ENCODE results near the gene CENPF. TPM values are rescaled to one million over a fixed set of nuclear protein-coding genes. Genes with fewer than 3 reads are reported as not detected.

CENPF gene
- total and polyA plus RNA-seq, 2 experiments from 2014 or later, result 123 to 376 TPM

- ATAC-seq, result no peak
- Mint-ChIP-seq H3K36me3 (ENCODE audit: low read depth) (peaks cover 69% of the 10 kb centered on the region), H3K9me3 (peaks cover 2% of the 10 kb centered on the region; the same call in 2 of the 3 replicates), H3K27ac (no peak overlapping the region), H3K4me1 (peaks cover 12% of the 10 kb centered on the region), H3K4me3 (no peak overlapping the region), H3K27me3 (ENCODE audit: insufficient read depth, low read depth, poor library complexity) (peaks cover 6% of the 10 kb centered on the region)
- Histone ChIP-seq H4K20me1 (replicated peaks; ENCODE audit: insufficient read depth) (peaks cover 44% of the 10 kb centered on the region), H3K27me3 (ENCODE audit: insufficient read depth) (no peaks in the 10 kb centered on the region), H3K9me2 (ENCODE audit: insufficient read depth) (no peaks in the 10 kb centered on the region), H2AFZ (no peak overlapping the region), H3K36me3 (ENCODE audit: insufficient read depth) (peaks cover 42% of the 10 kb centered on the region), H3K4me3 (no peak overlapping the region), H3K4me2 (no peak overlapping the region), H3K4me1 (ENCODE audit: insufficient read depth) (no peaks in the 10 kb centered on the region), H3K79me2 (replicated peaks; ENCODE audit: insufficient read depth) (peaks cover 51% of the 10 kb centered on the region), H3F3A (replicated peaks; ENCODE audit: low read depth) (no peaks in the 10 kb centered on the region), H3K27ac (ENCODE audit: low read depth) (no peak overlapping the region)
- no peak for TF ChIP-seq STAT1 (IDR thresholded peaks at IDR 0.05; ENCODE audit: unreplicated experiment)
- no peak for TF ChIP-seq POLR2AphosphoS5 (IDR thresholded peaks at IDR 0.05; ENCODE audit: low read depth)
- TF ChIP-seq CREB1 (CRISPR knock-in tag; IDR thresholded peaks at IDR 0.05; ENCODE audit: low read depth), result no peak
- TF ChIP-seq ZNF462 (CRISPR knock-in tag; IDR thresholded peaks at IDR 0.05), result no peak
- no peak for TF ChIP-seq ETS1 (IDR thresholded peaks at IDR 0.05)
- no peak for TF ChIP-seq JUNB (IDR thresholded peaks at IDR 0.05; ENCODE audit: unreplicated experiment)
- no peak for TF ChIP-seq CTCF (conservative IDR thresholded peaks at IDR 0.05; ENCODE audit: low read depth in 2 of 2)
- no peak for TF ChIP-seq ZNF331 (CRISPR knock-in tag; IDR thresholded peaks at IDR 0.05; ENCODE audit: low read depth)
- TF ChIP-seq ZNF114 (CRISPR knock-in tag; IDR thresholded peaks at IDR 0.05), result no peak
- no peak for TF ChIP-seq EZH2 (IDR thresholded peaks at IDR 0.05; ENCODE audit: low read depth, unreplicated experiment)
- DNase-seq (ENCODE audit: low spot score), result no peak
These were observed 12.1 kb downstream of the CENPF start for GRCh38 chr1:214615109-214615508.

Measured in GM23338 (cell line).